ENCODE results near the gene SLC39A13.

SLC39A13 gene

GRCh38 chr11:47403135-47403534 lies 5.3 kb upstream of the SLC39A13 start:
- peak overlapping the region; percentile 64 to 95 (median 80) for H3K4me2 ChIP-seq
- no peaks in the 10 kb centered on the region for H3K27me3 ChIP-seq
- no peak overlapping the region for H3K4me3 ChIP-seq
- H3K9ac ChIP-seq, result peak overlapping the region in 9 of 11 experiments; percentile 40 to 66 (median 57); a peak in 18 of 22 replicates
- H3K27ac ChIP-seq, result peak overlapping the region; percentile 3 to 98 (median 74); a peak in 21 of 22 replicates
- no peaks in the 10 kb centered on the region for H4K20me1 ChIP-seq
- no peaks in the 10 kb centered on the region for H3K9me3 ChIP-seq (replicated peaks in 1 of 11)
- no peaks in the 10 kb centered on the region for H3K36me3 ChIP-seq
- no peak for TF ChIP-seq Cebpa-rat (IDR thresholded peaks at IDR 0.05)
- peaks cover 78 to 94% (median 90%) of the 10 kb centered on the region in 10 experiments for H3K4me1 ChIP-seq

- H3K4me3 ChIP-seq, result no peak overlapping the region
- no peaks in the 10 kb centered on the region for H3K9me3 ChIP-seq (replicated peaks in 1 of 11)
- no peak for TF ChIP-seq Cebpa-rat (IDR thresholded peaks at IDR 0.05)
- H4K20me1 ChIP-seq, result no peaks in the 10 kb centered on the region
- H3K4me2 ChIP-seq, result peak overlapping the region; percentile 64 to 95 (median 80)
- no peaks in the 10 kb centered on the region for H3K36me3 ChIP-seq
- peak overlapping the region in 9 of 11 experiments; percentile 40 to 66 (median 57); a peak in 18 of 22 replicates for H3K9ac ChIP-seq
- no peaks in the 10 kb centered on the region for H3K27me3 ChIP-seq
- peak overlapping the region; percentile 3 to 98 (median 74); a peak in 21 of 22 replicates for H3K27ac ChIP-seq
- peaks cover 74 to 90% (median 86%) of the 10 kb centered on the region in 10 experiments for H3K4me1 ChIP-seq
Observed at GRCh38 chr11:47403571-47403970, 4.8 kb upstream of the SLC39A13 start.

GRCh38 chr11:47406896-47407745 lies 1.3 kb upstream of the SLC39A13 start:
- Histone ChIP-seq H3K4me3 (peak overlapping the region; percentile 67 to 91 (median 78)), H3K9me3 (replicated peaks in 1 of 11) (no peaks in the 10 kb centered on the region), H4K20me1 (peaks cover 0 to 27% (median 11%) of the 10 kb centered on the region in 11 experiments; a peak in 10 of 22 replicates), H3K9ac (peak overlapping the region; percentile 85 to 94 (median 90)), H3K4me1 (peaks cover 68 to 90% (median 83%) of the 10 kb centered on the region in 10 experiments), H3K36me3 (peaks cover 0 to 22% (median 15%) of the 10 kb centered on the region in 11 experiments; a peak in 12 of 22 replicates), H3K27ac (peak overlapping the region; percentile 86 to 99 (median 94)), H3K4me2 (peak overlapping the region; percentile 80 to 100 (median 93)), H3K27me3 (no peaks in the 10 kb centered on the region)
- TF ChIP-seq Cebpa-rat (IDR thresholded peaks at IDR 0.05), result peak in 9 of 11 experiments; percentile 32 to 82 (median 66); a peak in 13 of 22 replicates

- peaks cover 8 to 38% (median 31%) of the 10 kb centered on the region in 11 experiments; a peak in 20 of 22 replicates for H3K36me3 ChIP-seq
- no peaks in the 10 kb centered on the region for H3K27me3 ChIP-seq
- H3K4me1 ChIP-seq, result peaks cover 58 to 90% (median 74%) of the 10 kb centered on the region in 10 experiments
- H3K27ac ChIP-seq, result peak overlapping the region; percentile 86 to 99 (median 94)
- peak overlapping the region; percentile 85 to 94 (median 90) for H3K9ac ChIP-seq
- peak overlapping the region; percentile 86 to 100 (median 98) for H3K4me2 ChIP-seq
- H3K4me3 ChIP-seq, result peak overlapping the region; percentile 67 to 91 (median 78)
- H4K20me1 ChIP-seq, result peaks cover 0 to 44% (median 20%) of the 10 kb centered on the region in 11 experiments; a peak in 17 of 22 replicates
- H3K9me3 ChIP-seq (replicated peaks in 1 of 11), result no peaks in the 10 kb centered on the region
- TF ChIP-seq Cebpa-rat (IDR thresholded peaks at IDR 0.05), result no peak
Observed at GRCh38 chr11:47408598-47409439, 429 bp downstream of the SLC39A13 start.

- H3K9ac ChIP-seq, result peak overlapping the region; percentile 85 to 94 (median 90)
- peak overlapping the region; percentile 7 to 98 (median 94); a peak in 20 of 22 replicates for H3K27ac ChIP-seq
Observed at GRCh38 chr11:47409440-47410369, 1.3 kb downstream of the SLC39A13 start.

GRCh38 chr11:47410370-47411264 lies 2.2 kb downstream of the SLC39A13 start:
- Histone ChIP-seq H3K27me3 (no peaks in the 10 kb centered on the region), H3K27ac (peak overlapping the region in 10 of 11 experiments; percentile 86 to 98 (median 94); a peak in 19 of 22 replicates), H3K4me3 (peak overlapping the region in 9 of 10 experiments; percentile 43 to 91 (median 79); a peak in 17 of 20 replicates), H3K9me3 (replicated peaks in 1 of 11) (no peaks in the 10 kb centered on the region), H3K4me1 (peaks cover 66 to 90% (median 75%) of the 10 kb centered on the region in 10 experiments), H4K20me1 (peaks cover 11 to 62% (median 36%) of the 10 kb centered on the region in 11 experiments; a peak in 21 of 22 replicates), H3K9ac (peak overlapping the region; percentile 85 to 94 (median 90)), H3K4me2 (peak overlapping the region; percentile 86 to 100 (median 98)), H3K36me3 (peaks cover 15 to 56% (median 46%) of the 10 kb centered on the region in 11 experiments)
- no peak for TF ChIP-seq Cebpa-rat (IDR thresholded peaks at IDR 0.05)

More at GRCh38 chr11:47409440-47410369, 1.3 kb downstream of the SLC39A13 start:
- Histone ChIP-seq H3K27me3 (no peaks in the 10 kb centered on the region), H3K36me3 (peaks cover 13 to 47% (median 40%) of the 10 kb centered on the region in 11 experiments; a peak in 21 of 22 replicates), H3K4me1 (peaks cover 61 to 90% (median 74%) of the 10 kb centered on the region in 10 experiments), H3K9me3 (replicated peaks in 1 of 11) (no peaks in the 10 kb centered on the region), H3K4me2 (peak overlapping the region; percentile 86 to 100 (median 98)), H3K4me3 (peak overlapping the region; percentile 67 to 91 (median 78)), H4K20me1 (peaks cover 7 to 53% (median 27%) of the 10 kb centered on the region in 11 experiments; a peak in 21 of 22 replicates)
- no peak for TF ChIP-seq Cebpa-rat (IDR thresholded peaks at IDR 0.05)

All from BLaER1 treated with 17β-estradiol and CSF1 and Interleukin-3, amounts not matched to agents 10 nM and 100 nM (cell line).